H9 (cell line): Measurements from ENCODE around the gene CHPF. TPM values are rescaled to one million over a fixed set of nuclear protein-coding genes. Genes with fewer than 3 reads are reported as not detected.

Experiments
- DNase-seq: peaks from one replicate; pipeline ENCODE4 v3.0.0-alpha.2; 2017
- H2AFZ ChIP-seq: one replicate; pipeline ENCODE4 v1.6.1; 2013; ENCODE audit warnings: mild to moderate bottlenecking, low read length, control low read depth, moderate library complexity
- H2AK5ac ChIP-seq: 2 replicates; pipeline ENCODE4 v1.6.1; 2013; ENCODE audit warnings: low read length, control low read depth, mixed read lengths; ENCODE audit not compliant: insufficient read length
- H2BK120ac ChIP-seq: one replicate; pipeline ENCODE4 v1.6.1; 2013; ENCODE audit warnings: low read depth, mild to moderate bottlenecking, low read length, control low read depth, inconsistent platforms; ENCODE audit not compliant: poor library complexity, severe bottlenecking
- H2BK12ac ChIP-seq: 2 replicates; pipeline ENCODE4 v1.6.1; 2013; ENCODE audit warnings: low read length, control low read depth, mixed read lengths, low read depth; ENCODE audit not compliant: insufficient read length
- H2BK15ac ChIP-seq: 2 replicates; pipeline ENCODE4 v1.6.1; 2013; ENCODE audit warnings: low read depth, low read length, control low read depth
- H2BK20ac ChIP-seq: one replicate; pipeline ENCODE4 v1.6.1; 2013; ENCODE audit warnings: low read depth, mild to moderate bottlenecking, low read length, control low read depth, inconsistent platforms; ENCODE audit not compliant: poor library complexity, severe bottlenecking
- H2BK5ac ChIP-seq: 2 replicates; pipeline ENCODE4 v1.6.1; 2013; ENCODE audit warnings: low read length, control low read depth, mixed read lengths; ENCODE audit not compliant: insufficient read length
- H3K14ac ChIP-seq: 2 replicates; pipeline ENCODE4 v1.6.1; 2013; ENCODE audit warnings: low read length, control low read depth; ENCODE audit not compliant: insufficient read depth
- H3K18ac ChIP-seq: 2 replicates; pipeline ENCODE4 v1.6.1; 2013; ENCODE audit warnings: low read depth, mild to moderate bottlenecking, mixed read lengths, low read length, control low read depth; ENCODE audit not compliant: insufficient read length
- H3K23ac ChIP-seq: 2 replicates; pipeline ENCODE4 v1.6.1; 2013; ENCODE audit warnings: low read length, control low read depth, mixed read lengths, low read depth; ENCODE audit not compliant: insufficient read length
- H3K23me2 ChIP-seq: 2 replicates; pipeline ENCODE4 v1.6.1; 2013; ENCODE audit warnings: low read depth, mild to moderate bottlenecking, mixed read lengths, low read length, control low read depth; ENCODE audit not compliant: insufficient read length, poor library complexity, severe bottlenecking
- H3K27ac ChIP-seq: 2 replicates; pipeline ENCODE4 v1.5.1; 2013; ENCODE audit warnings: low read length, control low read depth, mixed read lengths, low read depth; ENCODE audit not compliant: insufficient read length
- H3K27me3 ChIP-seq: 2 replicates; pipeline ENCODE4 v1.6.1; 2013; ENCODE audit warnings: low read length, control low read depth, inconsistent platforms; ENCODE audit not compliant: insufficient read depth
- H3K4ac ChIP-seq: 2 replicates; pipeline ENCODE4 v1.6.1; 2013; ENCODE audit warnings: low read depth, mild to moderate bottlenecking, control low read depth, inconsistent platforms, low read length, moderate library complexity
- H3K4me1 ChIP-seq: 2 replicates; pipeline ENCODE4 v1.6.1; 2013; ENCODE audit warnings: low read length, control low read depth, inconsistent platforms; ENCODE audit not compliant: insufficient read depth
- H3K4me2 ChIP-seq: 2 replicates; pipeline ENCODE4 v1.6.1; 2013; ENCODE audit warnings: low read length, control low read depth, mixed read lengths; ENCODE audit not compliant: insufficient read length, insufficient read depth
- H3K56ac ChIP-seq: 2 replicates; pipeline ENCODE4 v1.6.1; 2013; ENCODE audit warnings: low read depth, mild to moderate bottlenecking, mixed read lengths, low read length, control low read depth; ENCODE audit not compliant: insufficient read length
- H3K79me1 ChIP-seq: 2 replicates; pipeline ENCODE4 v1.6.1; 2013; ENCODE audit warnings: low read depth, mild to moderate bottlenecking, moderate library complexity, low read length, control low read depth, inconsistent platforms; ENCODE audit not compliant: insufficient read depth, poor library complexity, severe bottlenecking
- H3K79me2 ChIP-seq: 2 replicates; pipeline ENCODE4 v1.6.1; 2013; ENCODE audit warnings: low read length, control low read depth, inconsistent platforms; ENCODE audit not compliant: insufficient read depth
- H3K9ac ChIP-seq: 2 replicates; pipeline ENCODE4 v1.6.1; 2013; ENCODE audit warnings: low read length, control low read depth, mixed read lengths; ENCODE audit not compliant: insufficient read length; ENCODE audit errors: extremely low read depth
- H3K9me3 ChIP-seq: one replicate; pipeline ENCODE4 v1.6.1; 2013; ENCODE audit warnings: low read depth, low read length, inconsistent platforms; ENCODE audit not compliant: control insufficient read depth
- H3T11ph ChIP-seq: one replicate; pipeline ENCODE4 v1.6.1; 2013; ENCODE audit warnings: mild to moderate bottlenecking, low read length, control low read depth, inconsistent platforms
- H4K20me1 ChIP-seq: one replicate; pipeline ENCODE4 v1.6.1; 2013; ENCODE audit not compliant: control insufficient read depth, insufficient read length, insufficient read depth
- H4K5ac ChIP-seq: 2 replicates; pipeline ENCODE4 v1.6.1; 2013; ENCODE audit warnings: low read depth, mild to moderate bottlenecking, mixed read lengths, low read length, control low read depth; ENCODE audit not compliant: insufficient read length
- H4K8ac ChIP-seq: replicated peaks from 2 replicates; pipeline ENCODE4 v1.6.1; 2013; ENCODE audit warnings: low read length, control low read depth, mixed read lengths, low read depth; ENCODE audit not compliant: insufficient read length
- H4K91ac ChIP-seq: 2 replicates; pipeline ENCODE4 v1.6.1; 2013; ENCODE audit warnings: low read depth, mild to moderate bottlenecking, moderate library complexity, mixed read lengths, low read length, control low read depth; ENCODE audit not compliant: insufficient read length
- H3K27ac Mint-ChIP-seq, 3 experiments: 2 replicates in 2 of 3; 3 replicates in 1 of 3; pipeline ENCODE4 v1.8.0; 2020 to 2021; ENCODE audit warnings: mixed read lengths in 3 of 3, mild to moderate bottlenecking in 1 of 3, moderate library complexity in 1 of 3
- H3K27me3 Mint-ChIP-seq: 2 replicates; pipeline ENCODE4 v1.8.0; 2021; ENCODE audit warnings: low read depth, mild to moderate bottlenecking, moderate library complexity, mixed read lengths
- H3K36me3 Mint-ChIP-seq, 3 experiments: 2 replicates in 2 of 3; 3 replicates in 1 of 3; pipeline ENCODE4 v1.8.0; 2020 to 2021; ENCODE audit warnings: low read depth in 3 of 3, mixed read lengths in 3 of 3; ENCODE audit not compliant: insufficient read depth in 1 of 3
- H3K4me1 Mint-ChIP-seq, 2 experiments: 2 replicates each; pipeline ENCODE4 v1.8.0; 2020; ENCODE audit warnings: mixed read lengths in 2 of 2
- H3K4me3 Mint-ChIP-seq, 2 experiments: 2 replicates in 1 of 2; 3 replicates in 1 of 2; pipeline ENCODE4 v1.8.0; 2020 to 2021; ENCODE audit warnings: mild to moderate bottlenecking in 2 of 2, mixed read lengths in 2 of 2, moderate library complexity in 1 of 2
- H3K9me3 Mint-ChIP-seq, 2 experiments: 2 replicates in 1 of 2; 3 replicates in 1 of 2; pipeline ENCODE4 v1.8.0; 2020; ENCODE audit warnings: mild to moderate bottlenecking in 2 of 2, mixed read lengths in 2 of 2, moderate library complexity in 1 of 2
- WGBS: extraction: QIAGEN DNeasy Blood & Tissue Kit; methylation state at CpG from one replicate; pipeline ENCODE4 v1.1.7; 2013; ENCODE audit warnings: missing lambda C conversion rate, low lambda C conversion rate, mixed read lengths; ENCODE audit not compliant: insufficient read length; ENCODE audit errors: extremely low coverage; 5-methylcytosine and 5-hydroxymethylcytosine counted together
- total RNA-seq: library from RNA; stranded (reverse); gene quantifications from 2 replicates; pipeline ENCODE4 v1.2.1, GENCODE V29; 2021
- TF ChIP-seq, protein P1 (sequence below): fragments of 200-600 bp; sonication (generic); conservative IDR thresholded peaks from 3 replicates; pipeline ENCODE4 v1.8.0; 2021; ENCODE audit warnings: antibody characterized with exemption, mild to moderate bottlenecking

The CHPF gene
- total RNA-seq, 1 experiment from 2014 or later: 46.5 TPM

GRCh38 chr2:219526320-219527075 lies 17.1 kb downstream of the CHPF start:
- Histone ChIP-seq H3K18ac (no peak overlapping the region), H2AFZ (no peak overlapping the region), H3K27me3 (no peaks in the 10 kb centered on the region; the same call in 1 of the 2 replicates), H4K5ac (no peak overlapping the region), H3K23me2 (peaks cover 7% of the 10 kb centered on the region), H2BK5ac (no peak overlapping the region), H2BK120ac (no peak overlapping the region), H3K4me1 (peaks cover 3% of the 10 kb centered on the region; the same call in 1 of the 2 replicates), H3K23ac (no peak overlapping the region), H3T11ph (no peak overlapping the region), H2BK12ac (no peak overlapping the region), H2BK20ac (no peak overlapping the region), H2BK15ac (no peak overlapping the region), H4K8ac (no peak overlapping the region), H4K91ac (no peak overlapping the region), H3K27ac (no peak overlapping the region), H4K20me1 (no peaks in the 10 kb centered on the region), H3K56ac (no peak overlapping the region), H3K79me1 (no peaks in the 10 kb centered on the region), H3K79me2 (no peaks in the 10 kb centered on the region), H2AK5ac (no peak overlapping the region), H3K4ac (no peak overlapping the region), H3K9ac (no peak overlapping the region), H3K9me3 (no peaks in the 10 kb centered on the region), H3K4me2 (no peak overlapping the region), H3K14ac (no peak overlapping the region)
- Mint-ChIP-seq H3K27me3 (peaks cover 63% of the 10 kb centered on the region), H3K36me3 (no peaks in the 10 kb centered on the region), H3K4me3 (no peak overlapping the region), H3K4me1 (peaks cover 46 to 58% of the 10 kb centered on the region in 2 experiments), H3K9me3 (no peaks in the 10 kb centered on the region; a peak in 1 of 5 replicates), H3K27ac (no peak overlapping the region)
- TF ChIP-seq, protein P1, sequence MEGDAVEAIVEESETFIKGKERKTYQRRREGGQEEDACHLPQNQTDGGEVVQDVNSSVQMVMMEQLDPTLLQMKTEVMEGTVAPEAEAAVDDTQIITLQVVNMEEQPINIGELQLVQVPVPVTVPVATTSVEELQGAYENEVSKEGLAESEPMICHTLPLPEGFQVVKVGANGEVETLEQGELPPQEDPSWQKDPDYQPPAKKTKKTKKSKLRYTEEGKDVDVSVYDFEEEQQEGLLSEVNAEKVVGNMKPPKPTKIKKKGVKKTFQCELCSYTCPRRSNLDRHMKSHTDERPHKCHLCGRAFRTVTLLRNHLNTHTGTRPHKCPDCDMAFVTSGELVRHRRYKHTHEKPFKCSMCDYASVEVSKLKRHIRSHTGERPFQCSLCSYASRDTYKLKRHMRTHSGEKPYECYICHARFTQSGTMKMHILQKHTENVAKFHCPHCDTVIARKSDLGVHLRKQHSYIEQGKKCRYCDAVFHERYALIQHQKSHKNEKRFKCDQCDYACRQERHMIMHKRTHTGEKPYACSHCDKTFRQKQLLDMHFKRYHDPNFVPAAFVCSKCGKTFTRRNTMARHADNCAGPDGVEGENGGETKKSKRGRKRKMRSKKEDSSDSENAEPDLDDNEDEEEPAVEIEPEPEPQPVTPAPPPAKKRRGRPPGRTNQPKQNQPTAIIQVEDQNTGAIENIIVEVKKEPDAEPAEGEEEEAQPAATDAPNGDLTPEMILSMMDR: no peak
- WGBS: no CpG with 5 or more reads among the region's 11 CpGs
- no peak for DNase-seq
